Measurements from ENCODE around the gene TFDP1.

DNA sequence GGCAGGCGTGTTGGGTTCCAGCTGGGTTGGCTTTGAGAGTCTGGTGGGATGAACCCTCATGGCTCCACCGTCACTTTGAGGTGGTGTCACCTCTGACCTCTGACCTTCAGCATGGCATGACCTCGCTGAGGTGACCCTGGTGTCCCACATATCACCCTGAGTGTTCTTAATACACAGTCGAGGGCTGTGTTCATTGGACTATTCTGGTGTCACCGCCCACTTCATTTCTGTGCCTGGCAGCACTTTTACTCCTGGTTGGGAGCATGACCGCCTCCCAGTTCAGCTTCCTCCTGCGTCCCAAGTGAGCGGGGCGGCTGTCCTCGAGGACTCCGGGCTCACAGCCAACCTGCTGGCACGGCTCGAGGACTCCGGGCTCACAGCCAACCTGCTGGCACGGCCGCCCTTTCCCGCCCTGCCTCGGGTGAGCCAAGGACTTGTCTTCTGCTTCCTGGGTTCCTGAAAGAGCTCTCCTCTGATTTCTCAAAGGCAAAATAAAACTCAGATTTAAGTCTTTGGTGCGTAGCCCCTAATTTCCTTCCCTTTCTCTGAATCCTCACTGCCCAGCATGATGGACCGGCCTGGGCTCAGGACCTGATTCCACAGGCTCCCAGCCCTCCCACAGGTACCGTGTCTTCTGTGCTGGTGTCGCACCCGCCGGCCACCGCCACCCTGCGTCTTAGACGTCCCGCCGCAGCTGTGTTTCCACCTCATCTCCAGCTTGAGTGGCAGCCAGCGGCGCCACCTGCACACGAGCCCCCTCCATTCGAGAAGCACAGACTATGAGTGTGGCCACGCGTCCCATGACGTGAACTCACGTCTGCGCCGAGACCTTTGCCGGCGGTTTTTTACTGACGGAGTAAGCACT, 63.0 kb downstream of the TFDP1 start:
- TF ChIP-seq, protein P1, sequence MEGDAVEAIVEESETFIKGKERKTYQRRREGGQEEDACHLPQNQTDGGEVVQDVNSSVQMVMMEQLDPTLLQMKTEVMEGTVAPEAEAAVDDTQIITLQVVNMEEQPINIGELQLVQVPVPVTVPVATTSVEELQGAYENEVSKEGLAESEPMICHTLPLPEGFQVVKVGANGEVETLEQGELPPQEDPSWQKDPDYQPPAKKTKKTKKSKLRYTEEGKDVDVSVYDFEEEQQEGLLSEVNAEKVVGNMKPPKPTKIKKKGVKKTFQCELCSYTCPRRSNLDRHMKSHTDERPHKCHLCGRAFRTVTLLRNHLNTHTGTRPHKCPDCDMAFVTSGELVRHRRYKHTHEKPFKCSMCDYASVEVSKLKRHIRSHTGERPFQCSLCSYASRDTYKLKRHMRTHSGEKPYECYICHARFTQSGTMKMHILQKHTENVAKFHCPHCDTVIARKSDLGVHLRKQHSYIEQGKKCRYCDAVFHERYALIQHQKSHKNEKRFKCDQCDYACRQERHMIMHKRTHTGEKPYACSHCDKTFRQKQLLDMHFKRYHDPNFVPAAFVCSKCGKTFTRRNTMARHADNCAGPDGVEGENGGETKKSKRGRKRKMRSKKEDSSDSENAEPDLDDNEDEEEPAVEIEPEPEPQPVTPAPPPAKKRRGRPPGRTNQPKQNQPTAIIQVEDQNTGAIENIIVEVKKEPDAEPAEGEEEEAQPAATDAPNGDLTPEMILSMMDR (IDR thresholded peaks at IDR 0.05), result no peak
- TF ChIP-seq POLR2AphosphoS5 (IDR thresholded peaks at IDR 0.05), result peak; percentile 90
